ENCODE measurements around the gene EXOC1. TPM values are rescaled to one million over a fixed set of nuclear protein-coding genes. Genes with fewer than 3 reads are reported as not detected.
A peak's percentile ranks its signal among the peaks of the same experiment; 100 is the strongest.

EXOC1 gene
- total and polyA plus RNA-seq, 9 of the 15 experiments (the other 6 are each of a cell fraction or from before 2014, with no cell fraction given): 16.0 to 45.5 (median 26.2) TPM

DNA sequence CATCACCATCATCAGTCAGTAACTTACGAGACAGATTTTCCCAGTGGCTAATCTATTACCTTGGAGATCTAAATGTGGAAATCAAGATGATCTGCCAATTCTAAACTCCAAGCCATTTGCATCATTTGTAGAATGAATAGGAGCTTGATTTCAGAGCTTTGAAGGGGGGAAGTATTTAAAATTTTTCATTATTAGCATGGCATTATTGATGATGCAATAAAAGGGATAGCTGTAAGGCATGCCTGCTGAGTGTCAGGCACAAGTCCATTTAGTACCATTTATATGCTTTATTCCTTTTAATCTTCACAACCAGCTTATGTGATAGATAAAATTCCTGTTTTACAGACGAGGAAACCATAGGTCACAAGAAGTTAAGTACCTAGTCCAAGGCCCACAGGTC lies 28.6 kb upstream of the EXOC1 start (continued):
- TF ChIP-seq, protein P1, sequence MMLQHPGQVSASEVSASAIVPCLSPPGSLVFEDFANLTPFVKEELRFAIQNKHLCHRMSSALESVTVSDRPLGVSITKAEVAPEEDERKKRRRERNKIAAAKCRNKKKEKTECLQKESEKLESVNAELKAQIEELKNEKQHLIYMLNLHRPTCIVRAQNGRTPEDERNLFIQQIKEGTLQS (IDR thresholded peaks at IDR 0.05): peak; percentile 68
- TF ChIP-seq, protein P1 (CRISPR knock-in tag; conservative IDR thresholded peaks at IDR 0.05): no peak
- peak; percentile 61 for TF ChIP-seq CEBPB (tag; IDR thresholded peaks at IDR 0.05)
- TF ChIP-seq, protein P2, sequence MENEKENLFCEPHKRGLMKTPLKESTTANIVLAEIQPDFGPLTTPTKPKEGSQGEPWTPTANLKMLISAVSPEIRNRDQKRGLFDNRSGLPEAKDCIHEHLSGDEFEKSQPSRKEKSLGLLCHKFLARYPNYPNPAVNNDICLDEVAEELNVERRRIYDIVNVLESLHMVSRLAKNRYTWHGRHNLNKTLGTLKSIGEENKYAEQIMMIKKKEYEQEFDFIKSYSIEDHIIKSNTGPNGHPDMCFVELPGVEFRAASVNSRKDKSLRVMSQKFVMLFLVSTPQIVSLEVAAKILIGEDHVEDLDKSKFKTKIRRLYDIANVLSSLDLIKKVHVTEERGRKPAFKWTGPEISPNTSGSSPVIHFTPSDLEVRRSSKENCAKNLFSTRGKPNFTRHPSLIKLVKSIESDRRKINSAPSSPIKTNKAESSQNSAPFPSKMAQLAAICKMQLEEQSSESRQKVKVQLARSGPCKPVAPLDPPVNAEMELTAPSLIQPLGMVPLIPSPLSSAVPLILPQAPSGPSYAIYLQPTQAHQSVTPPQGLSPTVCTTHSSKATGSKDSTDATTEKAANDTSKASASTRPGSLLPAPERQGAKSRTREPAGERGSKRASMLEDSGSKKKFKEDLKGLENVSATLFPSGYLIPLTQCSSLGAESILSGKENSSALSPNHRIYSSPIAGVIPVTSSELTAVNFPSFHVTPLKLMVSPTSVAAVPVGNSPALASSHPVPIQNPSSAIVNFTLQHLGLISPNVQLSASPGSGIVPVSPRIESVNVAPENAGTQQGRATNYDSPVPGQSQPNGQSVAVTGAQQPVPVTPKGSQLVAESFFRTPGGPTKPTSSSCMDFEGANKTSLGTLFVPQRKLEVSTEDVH (IDR thresholded peaks at IDR 0.05; ENCODE audit: low read depth, partially characterized antibody): no peak
- no peak for TF ChIP-seq FIP1L1 (IDR thresholded peaks at IDR 0.05; ENCODE audit: low read depth, low read length, poor library complexity, severe bottlenecking)
- TF ChIP-seq ZNF140 (CRISPR knock-in tag; IDR thresholded peaks at IDR 0.05): no peak
- no peak for TF ChIP-seq KLF16 (IDR thresholded peaks at IDR 0.05)
- no peak for TF ChIP-seq ZNF354B (CRISPR knock-in tag; IDR thresholded peaks at IDR 0.05)
- TF ChIP-seq CEBPG (CRISPR knock-in tag; IDR thresholded peaks at IDR 0.05): no peak
- TF ChIP-seq CEBPG (tag; conservative IDR thresholded peaks at IDR 0.05 in 1 of 2, IDR thresholded peaks at IDR 0.05 in 1 of 2): peak; percentile 41 to 76; a peak in 3 of 4 replicates
- no peak for TF ChIP-seq KDM5B (IDR thresholded peaks at IDR 0.05; ENCODE audit: insufficient replicate concordance, low read depth, low read length)
- TF ChIP-seq PHF21A (IDR thresholded peaks at IDR 0.05; ENCODE audit: borderline replicate concordance, low read depth): no peak
- TF ChIP-seq ZNF431 (CRISPR knock-in tag; IDR thresholded peaks at IDR 0.05): no peak
- TF ChIP-seq TARDBP (IDR thresholded peaks at IDR 0.05): no peak
- TF ChIP-seq SNRNP70 (optimal IDR thresholded peaks at IDR 0.05; ENCODE audit: low read depth, low read length): no peak
- no peak for TF ChIP-seq HDAC6 (IDR thresholded peaks at IDR 0.05; ENCODE audit: low read depth, low read length)
- no peak for TF ChIP-seq SMARCE1 (IDR thresholded peaks at IDR 0.05)
- no peak for TF ChIP-seq XRCC3 (IDR thresholded peaks at IDR 0.05)

Measured in K562 (cell line).